Stimulated activated CD4-positive, alpha-beta T cell treated with anti-CD3 and anti-CD28 coated beads, Interleukin-1b, Interleukin-23, amount 100 ng/mL, for 4 hours (primary cell): ENCODE measurements around the gene DGCR8.

Experiments
- DNase-seq, 2 donors: peaks; one replicate each; pipeline ENCODE4 v3.0.0-alpha.2; 2020; ENCODE audit warnings: low read depth in 2 of 2

The DGCR8 gene

GRCh38 chr22:20137671-20138416 lies 57.8 kb downstream of the DGCR8 start:
- DNase-seq = no peak

GRCh38 chr22:20138417-20138738 lies 58.3 kb downstream of the DGCR8 start:
- no peak for DNase-seq

- no peak for DNase-seq
Observed at GRCh38 chr22:20138868-20139267, 58.8 kb downstream of the DGCR8 start.

GRCh38 chr22:20139391-20140106 lies 59.5 kb downstream of the DGCR8 start:
- DNase-seq = no peak

- no peak for DNase-seq
Observed at GRCh38 chr22:20140107-20140445, 60.0 kb downstream of the DGCR8 start.

- DNase-seq = no peak
Observed at GRCh38 chr22:20140521-20140964, 60.5 kb downstream of the DGCR8 start.

GRCh38 chr22:20141186-20142077 lies 61.4 kb downstream of the DGCR8 start:
- DNase-seq = no peak

- DNase-seq = no peak
Observed at GRCh38 chr22:20142711-20143621, 62.9 kb downstream of the DGCR8 start.

- no peak for DNase-seq
Observed at GRCh38 chr22:20143883-20144665, 64.0 kb downstream of the DGCR8 start.

GRCh38 chr22:20145206-20145831 lies 65.3 kb downstream of the DGCR8 start:
- no peak for DNase-seq

- DNase-seq = no peak
Observed at GRCh38 chr22:20145832-20146223, 65.8 kb downstream of the DGCR8 start.

GRCh38 chr22:20146777-20147176 lies 66.7 kb downstream of the DGCR8 start:
- DNase-seq = no peak

- DNase-seq = no peak
Observed at GRCh38 chr22:20147237-20147988, 67.4 kb downstream of the DGCR8 start.

GRCh38 chr22:20148414-20148813 lies 68.4 kb downstream of the DGCR8 start:
- no peak for DNase-seq

GRCh38 chr22:20149257-20150250 lies 69.5 kb downstream of the DGCR8 start:
- no peak for DNase-seq

- DNase-seq = no peak
Observed at GRCh38 chr22:20150381-20151275, 70.6 kb downstream of the DGCR8 start, which contains the start of gene CCDC188. Gene CCDC188, minus strand, starts transcription at chr22:20151055. Its CDS starts 69 bp downstream, at chr22:20150986.

GRCh38 chr22:20151276-20151588 lies 71.2 kb downstream of the DGCR8 start:
- DNase-seq = no peak
